DOHH2 (cell line): Measurements from ENCODE around the gene OAT.

ENCODE experiments used
- CTCF ChIP-seq: fragments of 200-600 bp; sonication (generic); IDR thresholded peaks from one replicate; pipeline ENCODE4 v1.5.1; 2014; ENCODE audit warnings: antibody characterized with exemption, mild to moderate bottlenecking, low read depth, low read length; ENCODE audit not compliant: poor library complexity, severe bottlenecking
- EZH2phosphoT487 ChIP-seq: fragments of 200-600 bp; sonication (generic); IDR thresholded peaks from 2 replicates; pipeline ENCODE4 v1.6.1; 2017; ENCODE audit warnings: borderline replicate concordance, mild to moderate bottlenecking, antibody characterized with exemption, low read length, moderate library complexity, mixed read lengths

GRCh38 chr10:124385627-124386185 lies 33.0 kb downstream of the OAT start:
- TF ChIP-seq CTCF: no peak
- TF ChIP-seq EZH2phosphoT487: no peak
